HG02852 (cell line): ENCODE measurements around the gene C11orf98.
A peak's percentile ranks its signal among the peaks of the same experiment; 100 is the strongest.
"Not testable (repeated sequence)": the region's sequence is repeated elsewhere in the genome, so short reads cannot be mapped to it uniquely, and the experiment has no call there.

Experiments used
- ATAC-seq: cut with Tn5 transposase; IDR thresholded peaks from one replicate; pipeline ENCODE4 v1.9.1; 2021; ENCODE audit warnings: mild to moderate bottlenecking, moderate library complexity; ENCODE audit not compliant: unreplicated experiment

Gene C11orf98

DNA sequence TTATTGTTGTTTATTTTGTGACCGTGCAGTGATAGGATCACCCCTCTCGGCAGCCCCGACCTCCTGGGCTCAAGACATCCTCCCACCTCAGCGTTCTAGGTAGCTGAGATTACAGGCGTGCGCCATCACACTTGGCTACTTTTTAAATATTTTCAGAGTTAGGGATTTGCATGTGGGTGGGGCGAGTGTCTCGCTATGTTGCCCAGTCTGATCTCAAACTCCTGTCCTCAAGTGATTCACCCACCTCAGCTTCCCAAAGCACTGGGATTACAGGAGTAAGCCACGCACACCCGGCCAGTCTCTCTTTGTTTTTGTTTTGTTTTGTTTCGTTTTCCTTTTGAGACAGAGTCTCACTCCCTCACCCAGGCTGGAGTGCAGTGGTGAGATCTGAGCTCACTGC lies 10.7 kb downstream of the C11orf98 start:
- ATAC-seq = no peak

DNA sequence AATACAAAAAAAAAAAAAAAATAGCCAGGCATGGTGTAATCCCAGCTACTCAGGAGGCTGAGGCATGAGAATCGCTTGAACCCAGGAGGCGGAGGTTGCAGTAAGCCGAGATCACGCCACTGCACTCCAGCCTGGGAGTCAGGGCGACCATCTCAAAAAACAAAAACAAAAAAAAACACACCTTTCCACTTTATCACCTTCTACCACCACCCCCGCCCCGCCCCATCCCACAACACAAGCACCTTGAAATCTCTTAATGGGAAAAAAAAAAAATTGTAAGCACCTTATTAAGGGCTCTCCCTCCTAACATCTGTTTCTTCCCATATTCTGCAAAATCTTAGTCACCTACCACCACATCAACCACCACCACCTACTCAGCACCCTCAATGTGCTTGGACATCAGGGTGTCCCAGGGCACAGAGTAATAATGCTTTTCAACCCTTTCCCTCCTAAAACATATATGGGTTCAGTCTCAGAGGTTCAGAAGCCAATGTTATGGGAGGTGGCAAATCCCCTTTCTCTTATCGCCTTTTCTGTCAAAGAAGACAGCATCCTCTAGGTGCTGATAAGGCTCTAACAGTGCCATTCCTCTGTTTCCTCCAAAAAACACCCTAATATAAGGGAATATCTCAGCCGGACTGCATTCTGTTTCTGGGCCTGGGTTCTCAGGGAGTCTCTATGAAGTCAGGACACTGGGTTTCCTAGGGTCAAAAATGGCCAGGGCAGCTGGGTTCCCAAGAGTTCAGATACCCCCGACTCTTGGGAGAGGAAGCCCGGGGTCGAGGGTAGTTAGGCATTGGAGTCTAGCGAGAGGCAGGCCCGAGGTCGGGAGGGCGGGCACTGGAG lies 12.6 kb downstream of the C11orf98 start:
- ATAC-seq = no peak

DNA sequence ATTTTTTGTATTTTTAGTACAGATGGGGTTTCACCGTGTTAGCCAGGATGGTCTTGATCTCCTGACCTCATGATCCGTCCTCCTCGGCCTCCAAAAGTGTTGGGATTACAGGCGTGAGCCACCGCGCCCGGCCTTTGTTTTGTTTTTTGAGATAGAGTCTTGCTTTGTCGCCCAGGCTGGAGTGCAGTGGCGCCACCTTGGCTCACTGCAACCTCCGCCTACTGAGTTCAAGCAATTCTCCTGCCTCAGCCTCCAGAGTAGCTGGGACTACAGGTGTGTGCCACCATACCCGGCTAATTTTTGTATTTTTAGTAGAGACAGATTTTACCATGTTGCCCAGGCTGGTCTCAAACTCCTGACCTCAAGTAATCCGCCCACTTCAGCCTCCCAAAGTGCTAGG lies 14.7 kb downstream of the C11orf98 start:
- ATAC-seq = not testable (repeated sequence)

DNA sequence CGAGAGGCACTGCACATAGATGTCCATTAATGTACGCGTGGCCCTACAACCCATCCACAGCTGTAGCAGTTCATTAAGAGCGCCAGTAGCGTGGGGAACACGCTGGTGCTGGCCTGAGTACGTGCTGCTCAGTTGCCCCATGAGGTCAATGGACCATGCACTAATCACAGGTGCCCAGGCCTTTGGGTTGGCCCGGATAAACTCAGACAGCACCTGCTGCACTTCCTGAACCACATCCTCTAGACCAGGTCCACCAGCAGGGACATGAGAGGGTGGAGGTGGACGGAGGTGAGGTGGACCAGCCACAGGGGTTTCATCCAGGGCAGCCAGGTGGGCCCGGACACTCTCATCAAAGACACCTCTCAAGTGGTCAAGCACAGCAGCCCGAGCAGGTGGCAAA lies 15.5 kb downstream of the C11orf98 start:
- no peak for ATAC-seq

DNA sequence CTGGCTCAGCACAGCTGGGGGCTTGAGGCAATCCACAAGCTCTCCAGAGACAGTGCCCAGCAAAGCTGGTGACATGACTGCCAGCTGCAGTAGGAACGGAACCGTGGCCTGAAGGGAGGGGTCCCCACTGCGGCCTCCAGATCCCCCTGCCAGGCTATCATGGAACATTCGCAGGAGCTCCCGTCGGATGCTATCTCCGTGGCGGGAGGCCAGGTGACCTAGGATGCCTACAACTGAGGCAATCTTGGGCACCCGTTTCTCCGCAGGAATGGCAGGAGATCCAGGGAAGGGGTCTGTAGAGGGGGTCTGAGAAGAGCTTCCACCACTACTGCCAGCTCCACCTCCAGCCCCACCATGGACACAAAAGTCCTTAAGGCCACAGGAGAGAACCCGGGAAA lies 16.0 kb downstream of the C11orf98 start:
- ATAC-seq = no peak

DNA sequence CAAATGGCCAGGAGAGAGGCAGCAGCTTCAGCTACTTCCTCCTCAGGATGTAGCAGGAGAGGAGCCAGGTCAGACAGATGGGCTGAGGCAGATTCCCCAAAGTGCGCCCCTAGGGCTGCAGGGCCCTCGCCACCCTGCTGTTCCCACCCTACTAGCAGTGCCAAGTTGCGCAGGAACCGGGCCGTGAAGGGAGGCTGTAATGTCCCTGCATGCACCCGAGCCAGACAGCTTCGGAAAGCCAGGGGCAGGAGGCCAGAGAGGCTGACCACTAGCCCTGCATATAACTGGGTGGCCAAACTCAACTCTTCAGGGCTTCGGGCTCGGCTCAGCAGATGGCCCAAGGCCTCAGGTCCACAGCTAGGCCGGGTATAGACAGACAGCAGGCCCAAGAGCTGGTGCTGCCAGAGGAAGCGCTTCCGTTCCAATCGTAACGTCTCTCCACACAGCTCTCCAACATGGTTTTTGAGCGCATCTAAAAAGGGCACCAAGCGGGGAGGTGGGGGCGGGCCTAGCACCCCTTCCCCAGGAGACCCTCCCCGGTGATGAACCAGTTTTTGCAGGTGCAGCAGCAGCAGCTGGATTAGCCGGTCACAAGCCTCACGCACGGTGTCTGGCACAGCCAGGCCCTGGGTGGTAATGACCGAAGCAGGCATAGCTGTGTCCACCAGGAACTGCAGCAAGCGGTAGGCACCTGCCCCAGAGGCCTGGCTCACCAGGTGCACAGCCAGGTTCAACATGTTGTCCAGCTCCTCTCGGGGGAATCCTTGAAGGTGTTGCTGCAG lies 16.6 kb downstream of the C11orf98 start:
- no peak for ATAC-seq

DNA sequence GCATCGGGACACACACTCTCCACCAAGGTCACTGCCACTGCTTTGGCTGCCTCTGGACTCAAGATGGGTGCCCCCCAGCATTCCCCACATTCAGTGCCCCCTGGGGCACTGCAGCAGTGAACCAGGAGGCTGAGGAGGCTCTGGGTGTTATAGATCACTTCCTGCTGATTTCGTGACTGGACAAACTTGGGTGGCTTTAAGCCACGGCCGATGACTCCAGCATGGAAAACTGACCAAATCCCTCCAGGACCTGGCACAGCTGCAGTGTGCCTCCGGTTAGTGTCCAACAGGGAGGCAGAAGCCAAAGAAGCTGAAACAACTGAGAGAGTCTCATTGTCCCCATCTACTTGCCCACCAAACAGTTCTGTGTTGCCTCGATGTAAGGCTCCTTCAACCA lies 17.4 kb downstream of the C11orf98 start:
- no peak for ATAC-seq

DNA sequence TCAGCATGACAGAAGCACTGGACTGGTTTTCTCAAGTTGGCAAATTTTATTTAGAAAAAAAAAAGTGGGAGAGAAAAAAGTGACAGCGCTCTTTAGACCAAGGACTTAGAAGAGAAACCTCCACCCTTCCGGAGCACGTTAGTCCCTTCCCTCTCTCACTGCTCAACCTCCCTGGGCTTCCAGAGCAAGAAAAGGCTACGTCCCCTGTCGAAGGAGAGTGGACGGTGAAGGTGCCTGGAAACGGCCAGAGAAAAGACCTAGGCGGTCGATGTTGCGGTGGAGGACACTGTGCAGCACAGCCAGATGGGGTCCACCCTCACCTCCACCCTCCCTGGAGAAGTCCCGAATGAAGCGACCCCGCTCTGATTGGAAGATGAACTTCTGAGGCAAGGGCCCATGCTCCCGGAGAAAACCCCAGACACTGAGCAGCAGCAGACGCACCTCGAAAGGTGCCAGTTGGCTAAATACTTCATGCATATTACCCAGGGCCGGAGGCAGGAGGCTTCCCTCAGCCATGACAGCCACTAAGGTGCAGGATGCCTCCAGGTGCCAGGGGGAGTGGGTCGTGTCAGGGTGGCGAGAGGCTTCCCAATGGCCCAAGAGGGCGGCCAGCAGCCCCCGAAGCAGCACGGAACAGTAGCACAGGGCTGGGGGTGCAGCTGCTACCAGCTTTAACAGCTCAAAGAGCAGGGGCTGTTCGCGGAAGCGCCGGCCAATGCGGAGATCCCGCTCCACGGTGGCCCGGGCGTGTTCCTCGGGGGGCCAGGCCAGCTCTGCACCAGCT lies 18.0 kb downstream of the C11orf98 start:
- ATAC-seq = no peak

DNA sequence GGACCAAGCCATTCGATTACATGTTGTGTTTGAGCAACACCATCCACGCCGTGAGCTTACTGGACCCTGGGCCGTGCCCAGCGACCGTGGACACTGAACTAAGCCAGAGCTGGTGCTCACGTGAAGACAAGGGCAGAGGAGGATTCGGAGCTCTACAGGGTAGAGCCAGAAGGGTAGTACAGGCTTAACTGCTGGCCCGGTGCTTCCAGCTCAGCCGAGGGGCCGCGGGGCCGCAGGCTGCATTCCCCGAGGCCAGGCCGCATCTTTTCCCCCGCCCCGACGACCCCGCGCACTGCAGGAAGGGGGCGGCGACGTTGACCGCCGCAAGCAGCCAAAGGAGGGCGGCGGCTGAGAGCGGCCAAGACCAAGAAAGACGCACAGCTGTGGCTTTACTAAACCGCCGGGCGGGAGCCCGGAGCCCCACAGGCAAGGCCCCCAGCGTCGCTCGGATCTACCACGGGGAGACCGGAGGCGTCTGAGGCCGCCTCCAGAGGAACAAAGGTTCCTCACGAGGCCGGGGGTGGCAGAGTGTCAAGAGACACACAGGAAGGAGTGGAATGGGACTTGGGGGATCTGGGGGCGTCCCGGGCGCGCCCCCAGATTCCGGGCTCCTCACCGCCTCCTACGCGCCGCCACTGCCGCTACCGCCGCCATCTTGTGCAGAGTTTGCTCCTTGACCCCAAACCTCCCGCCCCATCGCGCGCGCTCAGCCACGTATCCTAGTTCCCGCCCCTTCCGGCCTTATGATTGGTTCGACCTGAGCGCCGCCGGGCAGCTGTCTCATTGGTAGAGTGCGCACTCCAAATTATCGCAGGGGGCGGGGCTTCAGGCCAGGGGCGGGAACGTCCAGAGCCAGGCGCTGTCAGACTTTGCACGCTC lies 18.8 kb downstream of the C11orf98 start, which contains the start of gene GANAB:
Gene GANAB, minus strand, starts transcription at position 668 of the 879 bp plus-strand sequence. Its CDS starts 14 bp downstream, at position 654.
- ATAC-seq = peak; percentile 93

DNA sequence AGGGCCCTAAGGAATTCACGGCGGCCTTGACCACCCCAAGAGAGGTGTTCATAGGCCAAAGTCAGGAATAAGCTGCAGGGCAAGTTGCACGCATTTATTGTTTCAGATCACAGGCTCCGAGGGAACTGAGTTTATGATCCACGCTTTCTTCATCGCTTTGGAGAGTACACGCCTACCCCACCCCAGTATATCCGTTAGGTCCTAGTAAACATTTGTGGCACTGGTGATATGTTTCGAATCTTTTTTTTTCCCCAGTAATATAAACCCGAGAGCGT lies 19.4 kb downstream of the C11orf98 start:
- ATAC-seq = no peak

DNA sequence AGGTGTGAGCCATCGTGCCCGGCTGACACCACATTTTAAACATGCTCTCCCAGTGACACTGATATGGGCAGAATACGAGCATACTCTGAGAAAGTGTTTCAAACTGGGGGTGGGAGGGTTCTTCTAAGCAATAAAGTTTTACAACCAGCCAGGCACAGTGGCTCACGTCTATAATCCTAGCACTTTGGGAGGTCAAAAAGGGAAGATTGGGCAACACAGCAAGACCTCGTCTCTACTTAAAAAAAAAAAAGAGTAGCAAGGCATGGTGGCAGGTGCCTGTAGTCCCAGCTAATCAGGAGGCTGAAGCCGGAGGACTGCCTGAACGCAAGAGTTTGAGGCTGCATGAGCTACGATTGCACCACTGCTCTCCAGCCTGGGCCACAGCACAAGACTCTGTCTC lies 20.8 kb downstream of the C11orf98 start:
- no peak for ATAC-seq

DNA sequence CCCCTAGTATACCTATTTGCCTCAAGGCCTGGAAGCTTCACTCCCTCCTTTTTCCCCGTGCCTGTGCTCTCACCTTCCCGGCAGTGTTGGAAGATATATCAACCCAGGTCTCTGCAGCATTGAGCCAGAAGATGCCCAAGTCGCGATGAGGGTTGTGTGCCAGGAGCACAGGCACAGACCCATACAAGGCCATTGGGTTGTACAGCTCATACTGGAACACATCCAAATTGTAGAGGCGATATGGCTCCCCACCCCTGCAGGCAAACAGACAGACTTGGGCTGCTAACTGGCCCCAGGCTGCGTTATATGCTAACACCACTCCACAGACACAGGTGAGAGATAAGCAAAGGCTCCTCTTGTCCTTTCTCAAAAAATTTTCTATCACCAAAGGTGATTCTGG lies 32.5 kb downstream of the C11orf98 start:
- no peak for ATAC-seq

DNA sequence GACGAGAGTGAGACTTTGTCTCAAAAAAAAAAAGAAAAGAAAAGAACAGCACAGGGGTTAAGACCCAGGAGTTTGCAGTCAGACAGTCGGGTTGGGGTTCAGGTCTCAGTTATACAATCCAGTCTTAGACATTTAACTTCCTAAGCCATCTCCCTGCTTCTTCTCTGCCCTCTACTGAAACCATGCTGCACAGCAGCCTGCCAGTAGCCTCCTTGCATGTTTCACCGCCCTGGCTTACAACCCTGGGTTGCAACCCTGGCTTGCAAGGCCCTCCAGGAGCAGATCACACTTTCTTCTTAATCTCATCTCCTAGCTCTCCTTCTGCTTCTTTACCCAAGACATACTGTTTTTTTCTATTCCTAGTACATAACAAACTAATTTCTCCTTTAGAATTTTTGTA lies 37.3 kb downstream of the C11orf98 start:
- ATAC-seq = no peak

DNA sequence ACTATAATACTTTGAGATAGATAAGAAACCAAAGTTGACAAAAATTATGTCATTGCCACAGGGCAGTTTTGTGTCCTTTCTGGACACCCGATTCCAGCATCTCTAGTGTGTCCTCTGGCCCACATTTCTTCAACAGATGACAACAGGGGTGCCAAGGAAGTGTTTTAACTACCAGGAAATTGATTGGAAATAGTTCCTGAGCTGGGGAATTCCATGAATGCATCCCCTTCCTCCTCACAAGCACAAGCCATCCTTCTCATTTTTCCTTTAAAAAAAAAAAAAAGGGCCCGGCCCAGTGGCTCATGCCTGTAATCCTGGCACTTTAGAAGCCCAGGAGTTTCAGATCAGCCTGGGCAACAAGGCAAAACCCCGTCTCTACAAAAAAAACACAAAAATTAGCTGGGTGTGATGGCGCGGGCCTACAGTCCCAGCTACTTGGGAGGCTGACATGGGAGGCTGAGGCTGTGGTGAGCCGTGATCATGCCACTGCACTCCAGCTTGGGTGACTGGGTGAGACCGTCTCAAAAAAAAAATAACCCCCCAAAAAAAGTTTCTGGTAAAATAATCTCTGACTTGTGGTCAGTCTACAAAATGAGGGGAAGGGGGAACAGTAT lies 42.4 kb downstream of the C11orf98 start:
- ATAC-seq = no peak

DNA sequence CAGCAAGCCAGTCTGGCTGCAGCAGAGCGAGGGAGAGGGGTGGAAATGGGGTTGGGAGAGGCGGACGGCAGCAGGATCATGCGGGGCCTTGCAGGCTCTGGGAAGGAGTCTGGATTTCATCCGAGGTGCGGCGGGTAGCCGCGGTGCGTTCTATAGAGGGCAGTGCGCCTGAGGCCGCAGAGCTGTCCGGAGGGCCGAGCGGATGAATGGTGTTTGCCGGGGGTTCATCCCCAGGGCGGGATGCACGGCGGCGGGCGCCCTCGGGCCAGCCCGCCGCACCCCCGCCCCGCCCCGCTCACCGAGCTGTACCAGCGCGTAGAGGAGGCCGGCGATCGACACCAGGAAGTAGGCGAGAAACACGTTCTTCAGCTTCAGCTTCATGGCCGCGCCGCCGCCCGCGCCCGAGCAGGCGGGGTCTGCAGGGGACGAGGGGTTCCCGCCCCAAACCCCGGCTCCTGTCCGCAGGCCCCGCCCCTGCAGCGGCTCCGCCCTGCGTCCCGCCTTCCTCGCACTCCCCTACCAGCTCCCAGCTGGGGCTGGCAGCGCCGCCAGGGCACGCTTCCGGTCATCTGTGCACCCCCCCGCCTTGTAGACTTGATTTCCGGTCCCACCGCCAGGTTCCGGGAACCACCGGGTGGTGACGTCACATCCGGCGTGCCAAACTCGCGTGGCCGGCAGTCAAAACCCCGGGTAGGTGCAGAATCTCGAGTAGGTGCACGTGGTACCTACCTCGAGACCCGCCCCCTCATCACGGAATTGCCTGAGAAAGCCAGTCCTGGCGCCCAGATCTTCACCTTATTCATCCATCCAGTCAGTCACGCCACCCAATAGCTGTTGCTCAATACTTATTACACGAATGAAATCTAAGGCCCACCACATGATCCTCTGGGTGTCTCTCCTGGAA lies 43.2 kb downstream of the C11orf98 start, which contains the start of gene B3GAT3:
Gene B3GAT3, minus strand, starts transcription at position 420 of the 904 bp plus-strand sequence. Its CDS starts 39 bp downstream, at position 381.
- peak; percentile 92 for ATAC-seq

DNA sequence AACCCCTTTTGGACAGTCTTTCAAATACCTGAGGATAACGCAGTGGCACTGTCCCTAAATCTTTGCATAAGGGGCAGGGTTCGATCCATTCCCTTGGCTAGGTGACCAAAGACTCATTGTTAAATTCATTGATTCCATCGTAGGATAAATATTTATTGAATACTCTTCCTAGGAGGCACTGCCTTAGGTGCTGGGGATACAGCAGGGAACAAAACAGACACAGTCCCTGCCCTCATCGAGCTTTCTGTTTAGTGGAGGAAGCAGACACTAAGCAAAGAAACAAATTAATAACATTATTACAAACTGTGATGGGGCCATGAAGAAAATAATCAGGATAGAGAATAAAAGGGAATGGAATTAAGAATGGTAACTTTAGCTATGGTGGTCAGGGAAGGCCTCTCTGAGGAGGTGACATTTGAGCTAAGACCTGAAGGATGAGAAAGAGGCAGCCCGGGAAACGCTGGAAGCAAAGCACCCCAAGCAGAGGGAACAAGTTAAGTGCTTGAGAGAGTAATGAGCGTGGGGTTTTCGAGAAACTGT lies 43.9 kb downstream of the C11orf98 start:
- ATAC-seq = no peak

DNA sequence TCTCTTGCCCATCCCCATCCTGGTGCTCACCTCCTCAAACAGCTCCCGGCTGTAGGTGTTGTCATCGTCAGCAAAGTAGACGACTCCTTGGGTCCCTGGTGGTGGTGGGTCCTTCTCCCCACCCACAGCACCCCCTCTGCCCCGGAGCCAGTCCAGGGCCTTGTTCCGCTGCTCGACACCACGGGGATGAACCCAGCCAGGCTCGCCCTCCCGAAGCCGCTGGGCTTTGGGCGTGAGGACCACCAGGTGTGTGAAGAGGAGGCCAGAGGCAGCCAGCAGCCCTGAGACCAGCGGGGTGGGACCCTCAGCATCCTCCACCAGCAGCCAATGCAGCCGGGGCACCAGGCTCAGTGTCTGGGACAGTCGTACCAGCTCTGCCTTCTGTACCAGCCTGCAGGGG lies 48.1 kb downstream of the C11orf98 start:
- not testable (repeated sequence) for ATAC-seq

DNA sequence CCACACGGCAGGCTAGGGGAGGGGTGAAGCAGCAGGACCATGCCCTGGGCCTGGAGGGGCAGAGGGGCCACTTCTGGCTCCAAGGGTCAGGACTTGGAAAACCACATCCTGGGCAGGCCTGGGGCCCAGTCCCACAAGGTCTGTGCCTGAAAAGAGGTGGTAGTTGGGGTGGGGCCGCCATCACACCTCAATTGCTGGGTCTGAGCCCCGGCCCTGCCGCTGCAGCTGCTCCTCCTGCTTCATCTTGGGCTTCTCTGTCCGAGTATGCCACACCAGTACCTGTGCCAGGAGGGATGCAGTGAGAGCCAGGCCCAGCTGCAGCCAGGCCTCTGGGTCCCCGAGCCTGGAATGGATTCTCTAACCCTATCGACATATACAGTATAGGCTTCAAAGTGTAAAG lies 49.5 kb downstream of the C11orf98 start:
- no peak for ATAC-seq

DNA sequence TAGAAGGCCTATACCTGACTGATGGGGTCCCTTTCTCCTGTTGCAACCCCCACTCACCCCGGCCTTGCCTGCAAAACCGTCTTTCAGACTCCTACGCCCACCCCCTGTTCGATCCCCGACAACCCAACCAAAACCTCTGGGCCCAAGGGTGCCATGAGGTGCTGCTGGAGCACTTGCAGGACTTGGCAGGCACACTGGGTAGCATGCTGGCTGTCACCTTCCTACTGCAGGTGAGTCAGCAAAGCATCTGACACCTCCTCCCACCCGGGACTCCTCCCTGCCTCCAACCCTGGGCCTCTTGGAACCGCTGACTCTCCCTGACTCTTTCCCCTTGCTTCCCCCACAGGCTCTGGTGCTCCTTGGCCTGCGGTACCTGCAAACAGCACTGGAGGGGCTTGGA lies 50.7 kb downstream of the C11orf98 start:
- ATAC-seq = no peak
